GM19468 (cell line): Measurements from ENCODE around the gene RFC2.
"Not testable (repeated sequence)": the region's sequence is repeated elsewhere in the genome, so short reads cannot be mapped to it uniquely, and the experiment has no call there.

Experiments used
- ATAC-seq: cut with Tn5 transposase; IDR thresholded peaks from one replicate; pipeline ENCODE4 v1.9.1; 2021; ENCODE audit warnings: mild to moderate bottlenecking, moderate library complexity, moderate number of reproducible peaks; ENCODE audit not compliant: unreplicated experiment; ENCODE audit errors: extremely low read depth

Gene RFC2

GRCh38 chr7:74221713-74222112 is 32.5 kb downstream of the RFC2 start:
- ATAC-seq, result no peak

DNA sequence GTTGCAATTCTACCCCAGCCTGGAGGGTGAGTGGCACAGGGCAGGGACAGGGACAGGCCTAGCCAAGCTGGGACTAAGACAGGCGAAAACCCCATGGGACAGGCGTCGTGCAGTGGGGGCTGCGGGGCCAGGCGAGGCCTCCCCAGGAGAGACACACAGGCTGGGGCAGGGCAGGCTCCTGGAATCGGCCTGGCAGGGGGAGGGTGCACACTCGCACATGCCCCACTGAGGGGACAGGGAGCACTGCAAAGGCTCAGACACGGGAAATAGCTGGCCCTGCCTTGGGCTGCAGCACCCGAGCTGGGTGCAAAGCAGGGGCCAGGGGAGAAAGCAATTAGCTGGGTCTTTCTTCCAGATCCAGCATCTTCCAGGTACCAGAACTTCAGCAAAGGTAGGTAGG is 34.0 kb downstream of the RFC2 start:
- ATAC-seq, result no peak

DNA sequence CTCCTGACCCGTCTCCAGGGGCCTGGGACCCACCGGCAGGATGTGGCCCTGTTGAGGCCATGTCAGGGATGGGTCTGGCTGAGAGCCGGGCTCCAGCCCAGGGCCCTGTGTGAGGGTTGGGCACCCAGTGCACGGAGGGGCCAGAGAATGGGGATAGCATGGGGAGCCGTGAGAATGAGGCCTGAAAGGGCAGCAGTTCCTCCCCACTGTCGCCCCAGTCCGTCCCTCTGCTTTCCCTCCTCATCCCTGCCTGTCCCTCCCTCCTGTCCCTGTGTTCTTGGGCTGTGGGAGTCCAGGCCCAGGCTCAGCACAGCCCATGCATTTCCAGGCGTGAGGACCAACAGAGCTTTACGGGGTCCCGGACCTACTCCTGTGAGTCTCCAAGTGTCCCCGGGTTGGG is 34.8 kb downstream of the RFC2 start:
- ATAC-seq, result no peak

DNA sequence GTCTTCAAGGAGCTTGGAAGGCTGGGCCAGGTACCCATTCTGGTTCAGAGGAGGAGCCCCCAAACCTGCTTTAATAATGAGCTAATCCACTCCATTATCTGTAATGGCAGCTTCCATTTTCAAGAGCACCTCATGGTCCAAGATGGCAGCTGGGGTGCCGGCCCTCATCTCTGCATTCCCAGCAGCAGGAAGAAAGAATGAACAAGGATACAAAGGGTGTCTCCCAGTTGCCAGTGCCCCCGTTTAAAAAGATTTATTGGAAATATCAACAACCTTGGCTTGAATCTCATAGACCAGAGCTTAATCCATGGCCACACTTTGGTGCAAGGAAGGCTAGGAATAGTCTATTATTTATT is 35.9 kb downstream of the RFC2 start:
- ATAC-seq, result no peak

DNA sequence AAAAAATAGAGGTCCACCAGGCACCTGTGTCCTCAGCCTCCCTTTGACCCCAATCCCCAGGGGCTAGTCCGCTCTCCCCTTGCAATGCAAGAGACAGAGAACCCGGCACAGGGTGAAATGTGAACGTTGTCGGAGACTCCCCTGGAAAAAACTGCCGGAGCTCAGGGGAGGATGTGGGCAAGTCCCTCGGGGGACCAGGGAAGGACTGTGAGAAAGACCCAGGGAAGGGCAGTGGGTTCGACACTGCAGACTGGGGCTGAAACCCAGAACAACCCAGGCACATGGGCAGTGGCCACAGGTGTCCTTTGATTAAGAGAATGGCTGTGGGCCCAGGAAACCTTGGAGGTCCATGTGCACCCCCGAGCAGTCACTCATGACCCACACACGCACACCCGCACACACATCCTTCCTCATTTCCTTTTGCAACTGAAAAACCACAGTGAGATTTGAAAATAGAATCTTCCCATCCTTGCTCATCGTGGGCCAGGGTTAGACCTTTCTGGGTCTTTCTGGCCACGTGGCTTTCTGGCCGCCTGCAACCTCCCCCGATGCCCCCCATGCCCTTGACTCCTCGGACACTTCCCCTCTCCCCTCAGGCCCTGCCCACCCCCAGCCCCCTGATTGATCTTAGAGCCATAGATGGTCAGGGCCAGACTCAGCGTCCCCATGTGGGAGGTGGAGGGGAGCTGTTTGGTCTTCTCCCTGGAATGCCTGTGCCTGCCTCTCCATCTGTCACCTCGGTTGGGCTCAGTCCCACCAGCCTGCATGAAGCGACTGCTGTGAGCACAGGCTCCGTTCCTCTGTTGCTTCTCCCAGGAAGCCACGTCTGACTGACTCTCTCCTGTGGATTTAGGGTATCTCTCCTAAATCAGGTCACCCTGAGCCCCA is 36.5 kb downstream of the RFC2 start:
- ATAC-seq, result peak; percentile 20

DNA sequence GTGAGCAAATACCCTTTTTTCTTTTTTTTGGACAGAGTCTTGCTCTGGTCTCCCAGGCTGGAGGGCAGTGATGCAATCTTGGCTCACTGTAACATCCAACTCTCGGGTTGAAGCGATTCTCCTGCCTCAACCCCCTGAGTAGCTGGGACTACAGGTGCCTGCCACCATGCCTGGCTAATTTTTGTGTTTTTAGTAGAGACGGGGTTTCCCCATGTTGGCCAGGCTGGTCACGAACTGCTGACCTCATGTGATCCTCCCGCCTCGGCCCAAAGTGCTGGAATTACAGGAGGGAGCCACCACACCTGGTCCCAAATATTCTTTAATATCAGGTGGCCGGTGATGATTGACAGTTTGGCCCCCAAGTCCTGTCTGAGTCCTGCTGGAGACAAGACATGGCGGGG is 37.8 kb downstream of the RFC2 start:
- no peak for ATAC-seq

- no peak for ATAC-seq
These were observed 38.3 kb downstream of the RFC2 start for GRCh38 chr7:74215921-74216320.

DNA sequence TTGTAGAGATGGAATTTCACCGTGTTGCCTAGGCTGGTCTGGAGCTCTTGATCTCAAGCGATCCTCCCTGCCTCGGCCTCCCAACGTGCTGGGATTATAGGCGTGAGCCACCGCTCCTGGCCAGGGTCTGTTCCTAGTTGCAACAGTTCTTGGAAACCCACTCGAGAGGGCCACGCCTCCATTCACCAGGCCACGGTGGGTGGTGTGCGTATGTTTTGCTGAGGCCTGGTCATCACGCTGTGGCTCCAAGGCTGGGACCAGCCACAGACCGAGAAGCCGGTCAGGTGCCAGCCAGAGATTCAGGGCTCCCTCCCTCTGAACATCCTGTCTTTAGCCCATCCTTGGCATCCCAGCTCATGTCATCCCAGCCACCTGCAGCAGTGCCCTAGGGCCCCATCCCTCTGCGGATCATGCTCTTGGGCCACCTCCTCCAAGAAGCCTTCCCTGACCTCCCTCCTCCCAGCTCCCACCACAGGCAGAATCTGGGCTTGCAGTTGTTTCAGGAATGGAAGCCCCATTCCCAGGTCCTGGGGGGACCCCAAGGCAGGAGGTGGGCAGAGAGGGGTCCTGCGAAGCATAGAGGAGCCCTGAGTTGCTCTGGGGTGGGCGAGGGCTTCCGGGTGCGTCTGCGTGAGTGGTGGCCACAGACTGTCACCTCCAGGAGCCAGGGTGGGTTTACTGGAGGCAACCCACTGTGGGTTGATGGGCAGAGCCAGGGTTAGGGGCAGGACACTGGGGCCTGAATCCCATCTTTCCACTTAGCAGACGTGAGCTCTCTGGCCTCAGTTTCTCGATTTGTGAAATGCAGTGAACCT is 39.2 kb downstream of the RFC2 start:
- ATAC-seq, result no peak

- no peak for ATAC-seq
These were observed 41.5 kb downstream of the RFC2 start for GRCh38 chr7:74212661-74213060.

DNA sequence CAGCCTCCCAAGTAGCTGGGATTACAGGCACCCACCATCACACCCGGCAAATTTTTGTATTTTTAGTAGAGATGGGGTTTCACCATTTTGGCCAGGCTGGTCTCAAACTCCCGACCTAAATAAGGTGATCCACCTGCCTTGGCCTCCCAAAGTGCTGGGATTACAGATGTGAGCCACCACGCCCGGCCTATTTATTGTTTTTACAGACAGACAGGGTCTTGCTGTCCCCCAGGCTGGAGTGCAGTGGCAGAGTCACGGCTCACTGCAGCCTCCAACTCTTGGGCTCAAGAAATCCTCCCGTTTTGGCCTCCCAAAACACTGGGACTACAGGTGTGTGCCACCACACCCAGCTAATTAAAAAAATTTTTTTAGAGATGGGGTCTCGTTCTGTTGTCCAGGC is 46.0 kb downstream of the RFC2 start:
- not testable (repeated sequence) for ATAC-seq

- no peak for ATAC-seq
These were observed 46.6 kb downstream of the RFC2 start for GRCh38 chr7:74207586-74207985.

DNA sequence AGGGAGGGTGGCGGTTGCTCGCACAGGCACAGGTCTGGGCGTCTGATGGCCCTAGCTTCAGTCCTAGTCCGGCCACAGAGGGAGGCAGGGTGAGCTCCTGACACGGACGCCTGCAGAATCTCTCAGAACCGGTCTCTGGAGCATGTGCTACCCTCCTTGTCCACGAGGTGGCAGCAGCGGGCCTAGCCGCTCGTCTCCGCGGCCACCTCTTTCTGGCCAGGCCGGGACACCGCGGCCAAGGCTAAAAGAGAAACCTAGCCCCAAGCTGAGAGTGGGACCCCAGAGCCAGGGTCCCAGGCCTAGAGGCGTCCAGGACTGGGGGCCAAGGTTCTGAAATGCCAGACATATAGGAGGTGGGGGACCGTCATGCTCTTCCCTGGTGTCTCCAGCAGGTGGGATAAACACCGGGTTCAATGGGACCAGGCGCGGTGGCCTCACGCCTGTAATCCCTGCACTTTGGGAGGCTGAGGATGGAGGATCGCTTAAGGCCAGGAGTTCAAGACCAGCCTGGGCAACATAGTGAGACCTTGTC is 47.5 kb downstream of the RFC2 start:
- no peak for ATAC-seq

DNA sequence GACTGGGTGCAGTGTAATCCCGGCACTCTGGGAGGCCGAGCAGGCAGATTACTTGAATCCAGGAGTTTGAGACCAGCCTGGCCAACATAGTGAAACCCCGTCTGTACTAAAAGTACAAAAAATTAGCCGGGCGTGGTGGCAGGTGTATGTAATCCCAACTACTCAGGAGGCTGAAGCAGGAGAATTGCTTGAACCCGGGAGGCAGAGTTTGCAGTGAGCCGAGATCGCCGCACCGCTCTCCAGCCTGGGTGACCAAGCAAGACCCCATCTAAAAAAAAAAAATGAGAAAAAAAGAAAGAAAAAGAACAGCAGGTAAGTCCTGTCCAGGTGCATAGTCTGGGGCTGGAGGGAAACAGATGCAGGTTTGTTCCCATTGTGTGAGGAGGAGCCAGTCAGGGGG is 48.1 kb downstream of the RFC2 start:
- ATAC-seq, result not testable (repeated sequence)

- no peak for ATAC-seq
These were observed 50.1 kb downstream of the RFC2 start for GRCh38 chr7:74203956-74204618.

- no peak for ATAC-seq
These were observed 51.2 kb downstream of the RFC2 start for GRCh38 chr7:74202841-74203556.

- ATAC-seq, result no peak
These were observed 54.4 kb downstream of the RFC2 start for GRCh38 chr7:74199551-74200355.

GRCh38 chr7:74197449-74198124 is 56.6 kb downstream of the RFC2 start:
- ATAC-seq, result no peak

DNA sequence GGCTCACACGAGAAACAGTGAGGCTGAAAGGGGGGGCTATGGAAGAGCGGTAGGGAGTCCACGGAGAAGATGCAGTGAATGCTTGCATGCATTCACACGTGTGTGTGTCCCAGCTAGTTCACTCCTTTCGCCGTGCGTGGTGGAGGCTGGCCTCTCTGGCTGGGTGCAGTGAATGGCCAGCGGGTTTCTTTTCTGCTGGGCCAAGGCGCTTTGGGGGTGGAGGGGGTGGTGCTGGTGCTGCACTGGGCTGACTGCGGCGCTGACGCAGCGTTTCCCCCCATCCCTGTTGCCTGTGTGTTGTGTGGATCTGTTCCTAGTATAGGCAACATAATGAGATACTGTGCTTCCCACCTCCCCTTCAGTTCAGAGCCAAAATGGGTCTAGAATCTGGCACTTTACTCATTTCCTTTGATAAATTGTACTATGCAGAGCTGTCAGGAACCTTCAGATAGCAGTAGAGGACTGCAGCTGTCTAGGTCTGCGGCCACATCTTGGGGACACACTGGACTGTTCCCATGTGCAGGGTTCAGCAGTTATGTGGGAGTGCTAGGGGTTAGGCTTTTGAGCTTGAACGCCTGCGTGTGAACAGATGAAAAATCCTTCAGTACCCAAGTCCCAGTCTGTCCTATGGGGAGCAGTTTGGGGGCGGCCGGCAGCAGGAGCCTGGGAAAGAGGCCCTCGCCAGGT is 58.1 kb downstream of the RFC2 start:
- not testable (repeated sequence) for ATAC-seq
